VCaP (cell line): ENCODE results near the gene LRRC10B.

ENCODE experiments used
- H3K27ac ChIP-seq: fragments of 450-650 bp; 2 replicates; pipeline ENCODE4 v1.5.1; 2017
- TF ChIP-seq, protein P1 (sequence below): fragments of 450-650 bp; conservative IDR thresholded peaks from 2 replicates; pipeline ENCODE4 v1.5.1; 2017; ENCODE audit warnings: mild to moderate bottlenecking, moderate library complexity

The LRRC10B gene

GRCh38 chr11:61534025-61534932 lies 25.7 kb downstream of the LRRC10B start:
- TF ChIP-seq, protein P1, sequence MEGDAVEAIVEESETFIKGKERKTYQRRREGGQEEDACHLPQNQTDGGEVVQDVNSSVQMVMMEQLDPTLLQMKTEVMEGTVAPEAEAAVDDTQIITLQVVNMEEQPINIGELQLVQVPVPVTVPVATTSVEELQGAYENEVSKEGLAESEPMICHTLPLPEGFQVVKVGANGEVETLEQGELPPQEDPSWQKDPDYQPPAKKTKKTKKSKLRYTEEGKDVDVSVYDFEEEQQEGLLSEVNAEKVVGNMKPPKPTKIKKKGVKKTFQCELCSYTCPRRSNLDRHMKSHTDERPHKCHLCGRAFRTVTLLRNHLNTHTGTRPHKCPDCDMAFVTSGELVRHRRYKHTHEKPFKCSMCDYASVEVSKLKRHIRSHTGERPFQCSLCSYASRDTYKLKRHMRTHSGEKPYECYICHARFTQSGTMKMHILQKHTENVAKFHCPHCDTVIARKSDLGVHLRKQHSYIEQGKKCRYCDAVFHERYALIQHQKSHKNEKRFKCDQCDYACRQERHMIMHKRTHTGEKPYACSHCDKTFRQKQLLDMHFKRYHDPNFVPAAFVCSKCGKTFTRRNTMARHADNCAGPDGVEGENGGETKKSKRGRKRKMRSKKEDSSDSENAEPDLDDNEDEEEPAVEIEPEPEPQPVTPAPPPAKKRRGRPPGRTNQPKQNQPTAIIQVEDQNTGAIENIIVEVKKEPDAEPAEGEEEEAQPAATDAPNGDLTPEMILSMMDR, result no peak
- peak overlapping the region; percentile 3; the same call in 1 of the 2 replicates for H3K27ac ChIP-seq

- TF ChIP-seq, protein P1, result no peak
- no peak overlapping the region for H3K27ac ChIP-seq
These were observed 26.6 kb downstream of the LRRC10B start for GRCh38 chr11:61534933-61535839.

DNA sequence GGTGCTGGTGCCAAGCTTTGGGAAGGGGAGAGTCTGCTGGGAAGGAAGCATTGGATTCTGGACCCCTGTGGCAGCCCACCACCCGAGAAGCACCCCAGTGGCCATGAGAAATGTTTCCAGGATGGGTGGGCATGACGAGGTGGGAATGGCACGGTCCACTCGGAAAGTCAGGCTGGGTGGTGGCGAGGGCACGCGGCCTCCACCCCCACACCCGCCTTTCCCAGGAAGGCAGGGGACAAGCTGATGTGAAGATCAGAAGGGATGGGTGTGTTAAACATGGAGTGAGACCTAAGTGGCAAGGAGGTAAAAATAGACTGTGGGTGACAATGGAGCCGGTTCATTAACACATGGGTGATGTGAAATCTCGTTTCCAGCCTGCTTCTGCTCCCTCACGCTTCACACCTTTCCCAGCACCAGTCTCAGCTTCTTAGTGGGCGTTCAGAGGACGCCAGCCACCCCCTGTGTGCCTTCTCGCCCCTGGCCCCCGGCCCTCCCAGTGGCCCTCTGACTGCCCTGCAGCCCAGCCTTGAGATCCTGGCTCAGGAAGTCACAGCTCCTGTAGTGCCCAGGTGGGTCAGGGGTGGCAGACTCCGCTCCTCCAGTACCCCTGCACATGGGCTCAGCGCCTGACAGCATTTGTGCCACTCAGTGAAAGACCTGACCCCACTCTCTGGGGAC lies 27.6 kb downstream of the LRRC10B start:
- H3K27ac ChIP-seq, result no peak overlapping the region; the same call in 1 of the 2 replicates
- TF ChIP-seq, protein P1, result no peak

DNA sequence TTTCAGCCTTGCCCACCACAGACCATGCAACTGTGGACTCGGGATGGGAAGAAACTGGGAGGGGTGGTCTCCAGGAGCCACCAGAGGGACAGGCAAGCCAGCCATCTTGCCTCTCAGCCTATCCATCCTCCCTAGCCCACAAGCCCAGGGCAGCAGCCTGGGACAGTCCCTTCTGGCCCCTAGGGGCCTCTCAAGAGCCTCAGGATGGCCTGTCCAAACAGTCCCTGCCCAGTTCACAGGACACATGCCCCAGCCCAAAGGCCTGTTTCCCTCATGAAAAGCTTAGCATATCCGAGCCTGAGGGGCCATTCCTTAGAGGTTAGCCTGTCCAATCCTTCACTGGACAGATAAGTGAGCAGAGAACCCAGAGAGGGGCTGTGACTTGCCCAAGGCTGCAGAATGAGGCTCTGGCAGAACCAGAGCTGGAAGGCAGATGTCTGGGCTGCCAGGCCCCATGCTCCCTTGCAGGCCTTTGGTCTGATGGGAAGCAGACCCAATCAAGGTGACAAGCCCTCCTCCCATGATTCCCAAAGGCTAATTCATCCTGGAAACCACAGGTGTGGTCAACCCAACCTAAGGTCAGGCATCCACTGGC lies 28.2 kb downstream of the LRRC10B start:
- no peak overlapping the region; the same call in 1 of the 2 replicates for H3K27ac ChIP-seq
- TF ChIP-seq, protein P1, result no peak

DNA sequence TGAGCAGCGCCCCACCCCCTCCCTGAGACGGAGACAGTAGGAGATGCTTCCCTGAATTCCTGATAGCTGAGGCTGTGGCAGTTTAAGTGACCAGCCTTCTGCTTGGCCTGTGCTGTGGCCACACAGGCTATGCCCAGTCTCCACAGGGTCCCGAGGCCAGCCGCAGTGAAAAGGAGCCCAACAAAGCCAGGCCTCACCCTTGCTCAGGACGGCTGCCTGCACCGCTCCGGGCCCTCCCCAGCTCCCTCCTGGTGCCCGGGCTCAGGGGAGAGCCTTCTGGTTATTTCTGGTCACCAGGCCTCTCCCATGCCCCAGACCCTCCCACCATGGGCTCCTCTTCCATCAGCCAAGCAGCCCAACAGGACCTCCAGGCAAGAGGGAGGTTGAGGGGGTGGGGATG lies 28.8 kb downstream of the LRRC10B start:
- TF ChIP-seq, protein P1, result no peak
- peak overlapping the region; percentile 56; the same call in 1 of the 2 replicates for H3K27ac ChIP-seq

- TF ChIP-seq, protein P1, result no peak
- peak overlapping the region; percentile 56 for H3K27ac ChIP-seq
These were observed 30.1 kb downstream of the LRRC10B start for GRCh38 chr11:61538636-61538961.
